SU-DHL-6 (cell line): ENCODE measurements around the gene GAD2.

Experiments
- H2AFZ ChIP-seq: fragments of 200-600 bp; sonication (generic); 2 replicates; pipeline ENCODE4 v1.6.1; 2014; ENCODE audit warnings: low read depth, mild to moderate bottlenecking, moderate library complexity, mixed read lengths, antibody characterized with exemption, low read length; ENCODE audit not compliant: severe bottlenecking
- H3F3A ChIP-seq: fragments of 200-600 bp; shearing (Covaris generic); 2 replicates; pipeline ENCODE4 v1.6.0; 2016; ENCODE audit warnings: antibody characterized with exemption, mild to moderate bottlenecking; ENCODE audit not compliant: insufficient read depth
- H3K27ac ChIP-seq: fragments of 200-600 bp; sonication (generic); 2 replicates; pipeline ENCODE4 v1.5.1; 2016; ENCODE audit warnings: low read depth, mild to moderate bottlenecking, low read length, moderate library complexity, mixed read lengths
- H3K27me3 ChIP-seq: fragments of 200-600 bp; sonication (generic), shearing (Covaris generic); 2 replicates; pipeline ENCODE4 v1.6.0; 2014; ENCODE audit warnings: mild to moderate bottlenecking, low read length
- H3K36me3 ChIP-seq: fragments of 200-600 bp; sonication (generic); 2 replicates; pipeline ENCODE4 v1.6.1; 2014; ENCODE audit warnings: mild to moderate bottlenecking, low read length, mixed read lengths
- H3K4me2 ChIP-seq: fragments of 300-600, 200-600 bp; shearing (Covaris generic), sonication (generic); 2 replicates; pipeline ENCODE4 v1.6.0; 2014; ENCODE audit warnings: low read length, low read depth, mild to moderate bottlenecking; ENCODE audit not compliant: poor library complexity, severe bottlenecking
- H3K4me3 ChIP-seq: fragments of 200-600 bp; sonication (generic); 2 replicates; pipeline ENCODE4 v1.5.1; 2014; ENCODE audit warnings: antibody characterized with exemption, low read length, mild to moderate bottlenecking, mixed read lengths; ENCODE audit not compliant: insufficient read depth, poor library complexity, severe bottlenecking
- H3K79me2 ChIP-seq: fragments of 200-600 bp; sonication (generic); 2 replicates; pipeline ENCODE4 v1.6.1; 2014; ENCODE audit warnings: mild to moderate bottlenecking, low read length, moderate library complexity; ENCODE audit not compliant: insufficient read depth
- H3K9ac ChIP-seq: fragments of 200-600 bp; sonication (generic); 2 replicates; pipeline ENCODE4 v1.7.0; 2014; ENCODE audit warnings: mild to moderate bottlenecking, low read length
- H3K9me2 ChIP-seq: fragments of 200-600 bp; sonication (generic); replicated peaks from 2 replicates; pipeline ENCODE4 v1.6.1; 2014; ENCODE audit warnings: low read length; ENCODE audit not compliant: insufficient read depth
- H3K9me3 ChIP-seq: fragments of 200-600 bp; sonication (generic); 2 replicates; pipeline ENCODE4 v1.6.1; 2014; ENCODE audit warnings: low read length, mixed read lengths; ENCODE audit not compliant: insufficient read depth
- H4K20me1 ChIP-seq: fragments of 200-600 bp; sonication (generic); 2 replicates; pipeline ENCODE4 v1.6.1; 2014; ENCODE audit warnings: low read depth, mild to moderate bottlenecking, antibody characterized with exemption, low read length, moderate library complexity, mixed read lengths
- CTCF ChIP-seq: fragments of 200-600 bp; sonication (generic); IDR thresholded peaks from one replicate; pipeline ENCODE4 v1.5.1; 2017; ENCODE audit warnings: antibody characterized with exemption, mild to moderate bottlenecking, low read length, moderate library complexity; ENCODE audit not compliant: insufficient read depth, poor library complexity, severe bottlenecking
- EZH2phosphoT487 ChIP-seq: fragments of 200-600 bp; sonication (generic), shearing (Covaris generic); conservative IDR thresholded peaks from 2 replicates; pipeline ENCODE4 v1.6.1; 2018; ENCODE audit warnings: mild to moderate bottlenecking, antibody characterized with exemption, low read length, moderate library complexity, mixed read lengths

Gene GAD2

DNA sequence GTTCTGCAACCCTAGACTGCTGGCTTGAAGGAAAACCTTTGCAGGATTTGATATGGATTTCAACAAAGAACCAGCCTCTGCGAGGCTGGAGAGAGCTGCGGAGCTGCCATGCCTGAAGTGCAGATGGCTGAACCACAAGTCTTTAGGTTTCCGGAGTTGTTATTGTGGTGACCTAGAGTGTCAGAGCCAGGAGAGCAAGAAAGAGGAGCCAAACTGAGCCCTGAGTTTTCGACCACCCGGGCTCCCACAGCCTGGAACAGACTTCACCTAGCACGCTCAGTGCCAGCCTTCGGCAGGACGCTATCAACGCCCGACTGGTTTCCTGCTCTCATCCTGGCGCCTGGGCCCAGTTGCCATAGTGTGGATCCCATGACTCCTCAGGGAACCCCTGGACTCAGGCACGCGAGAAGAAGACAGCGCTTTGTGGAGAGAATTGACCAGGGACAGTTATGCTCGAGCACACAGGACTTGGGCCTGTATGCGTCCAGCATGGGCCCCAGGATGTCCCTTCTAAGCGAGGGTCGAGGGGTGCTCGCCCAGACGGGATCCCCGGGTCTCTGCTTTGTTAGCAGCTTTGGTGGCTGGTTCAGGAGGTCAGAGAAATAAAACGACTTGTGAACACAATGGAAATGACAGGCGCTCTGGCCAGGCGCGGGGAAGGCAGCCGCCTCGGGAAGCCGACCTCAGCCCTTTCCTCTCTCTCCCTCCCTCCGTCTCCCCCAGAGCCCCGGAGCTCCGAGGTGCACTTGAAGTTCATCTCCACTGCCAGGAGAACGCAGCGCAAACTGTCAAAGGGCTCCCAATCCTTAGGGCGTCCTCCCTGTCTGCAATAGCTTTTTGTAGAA is 1.8 kb upstream of the GAD2 start:
- Histone ChIP-seq H3K9me2 (no peaks in the 10 kb centered on the region), H3K9ac (no peak overlapping the region), H3K79me2 (no peaks in the 10 kb centered on the region), H3K36me3 (no peaks in the 10 kb centered on the region), H3K4me3 (no peak overlapping the region), H3K27ac (no peak overlapping the region), H3K9me3 (no peaks in the 10 kb centered on the region), H3K27me3 (no peaks in the 10 kb centered on the region), H2AFZ (no peak overlapping the region), H3F3A (no peaks in the 10 kb centered on the region), H4K20me1 (no peaks in the 10 kb centered on the region), H3K4me2 (no peak overlapping the region)
- TF ChIP-seq CTCF (no peak), EZH2phosphoT487 (no peak)

DNA sequence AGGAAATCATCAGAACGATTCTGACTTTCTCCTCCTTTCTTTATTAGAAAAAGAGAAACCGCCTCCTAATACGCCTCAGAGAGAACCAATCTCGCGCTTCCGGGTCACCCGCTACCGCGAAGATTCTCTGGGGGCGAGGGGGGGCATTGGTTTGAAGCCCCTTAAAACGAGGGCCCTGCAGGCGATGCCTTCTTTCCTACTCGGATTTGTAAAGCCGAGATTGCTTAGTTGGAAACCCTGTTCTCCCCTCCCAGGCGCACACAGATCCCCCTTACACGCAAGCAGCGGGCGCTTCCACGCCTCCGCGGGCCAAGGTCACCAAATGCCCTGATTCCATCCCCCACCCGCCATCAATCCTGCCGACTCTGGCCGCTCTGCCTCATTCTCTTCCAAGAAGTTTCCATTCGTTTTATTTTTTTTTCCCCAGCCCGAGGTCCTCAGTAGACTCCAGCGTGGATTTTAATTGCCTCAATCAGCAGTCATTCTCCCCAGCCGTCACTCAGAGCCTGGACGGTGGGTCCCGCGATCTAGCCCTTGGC is 1.1 kb upstream of the GAD2 start:
- no peak overlapping the region for H3K9ac ChIP-seq
- no peaks in the 10 kb centered on the region for H4K20me1 ChIP-seq
- no peaks in the 10 kb centered on the region for H3K36me3 ChIP-seq
- no peak overlapping the region for H2AFZ ChIP-seq
- no peaks in the 10 kb centered on the region for H3K9me3 ChIP-seq
- H3K27ac ChIP-seq, result no peak overlapping the region
- no peaks in the 10 kb centered on the region for H3K27me3 ChIP-seq
- no peaks in the 10 kb centered on the region for H3F3A ChIP-seq
- no peak overlapping the region for H3K4me2 ChIP-seq
- no peak overlapping the region for H3K4me3 ChIP-seq
- H3K9me2 ChIP-seq, result no peaks in the 10 kb centered on the region
- no peaks in the 10 kb centered on the region for H3K79me2 ChIP-seq
- TF ChIP-seq CTCF (no peak), EZH2phosphoT487 (no peak)

- Histone ChIP-seq H3K27me3 (no peaks in the 10 kb centered on the region), H4K20me1 (no peaks in the 10 kb centered on the region), H3K4me3 (no peak overlapping the region), H3K36me3 (no peaks in the 10 kb centered on the region), H3K79me2 (no peaks in the 10 kb centered on the region), H3F3A (no peaks in the 10 kb centered on the region), H3K27ac (no peak overlapping the region), H3K4me2 (no peak overlapping the region), H2AFZ (no peak overlapping the region), H3K9me2 (no peaks in the 10 kb centered on the region), H3K9ac (no peak overlapping the region), H3K9me3 (no peaks in the 10 kb centered on the region)
- TF ChIP-seq CTCF (no peak), EZH2phosphoT487 (no peak)
Measured at GRCh38 chr10:26215935-26216584, 514 bp upstream of the GAD2 start.
